Measurements from ENCODE around the gene LEPROT.
"Not testable (repeated sequence)": the region's sequence is repeated elsewhere in the genome, so short reads cannot be mapped to it uniquely, and the experiment has no call there.

Gene LEPROT

GRCh38 chr1:65459397-65459768 is 38.9 kb downstream of the LEPROT start:
- Histone ChIP-seq H3K4me1 (ENCODE audit: control insufficient read depth, insufficient read depth, low read length) (peaks cover 6% of the 10 kb centered on the region; the same call in 1 of the 2 replicates), H3K36me3 (ENCODE audit: control insufficient read depth, insufficient read depth, low read length) (no peaks in the 10 kb centered on the region), H3K9ac (ENCODE audit: low read length) (no peak overlapping the region), H3K27ac (ENCODE audit: low read depth, low read length) (no peak overlapping the region), H3K9me3 (ENCODE audit: control insufficient read depth, insufficient read depth, low read depth, low read length) (peaks cover 8% of the 10 kb centered on the region), H3K4me3 (ENCODE audit: low read depth, low read length) (no peak overlapping the region), H3K27me3 (ENCODE audit: control insufficient read depth, insufficient read depth, low read length) (no peaks in the 10 kb centered on the region)

GRCh38 chr1:65465837-65466236 is 45.4 kb downstream of the LEPROT start:
- H3K4me1 ChIP-seq (ENCODE audit: control insufficient read depth, insufficient read depth, low read length), result peaks cover 12% of the 10 kb centered on the region
- not testable (repeated sequence) for H3K27me3 ChIP-seq (ENCODE audit: control insufficient read depth, insufficient read depth, low read length); H3K27ac ChIP-seq (ENCODE audit: low read depth, low read length); H3K9ac ChIP-seq (ENCODE audit: low read length); H3K9me3 ChIP-seq (ENCODE audit: control insufficient read depth, insufficient read depth, low read depth, low read length); H3K36me3 ChIP-seq (ENCODE audit: control insufficient read depth, insufficient read depth, low read length); H3K4me3 ChIP-seq (ENCODE audit: low read depth, low read length)

- H3K36me3 ChIP-seq (ENCODE audit: control insufficient read depth, insufficient read depth, low read length), result no peaks in the 10 kb centered on the region
- no peak overlapping the region for H3K9ac ChIP-seq (ENCODE audit: low read length)
- H3K27me3 ChIP-seq (ENCODE audit: control insufficient read depth, insufficient read depth, low read length), result no peaks in the 10 kb centered on the region
- no peaks in the 10 kb centered on the region for H3K9me3 ChIP-seq (ENCODE audit: control insufficient read depth, insufficient read depth, low read depth, low read length)
- peaks cover 12% of the 10 kb centered on the region for H3K4me1 ChIP-seq (ENCODE audit: control insufficient read depth, insufficient read depth, low read length)
- no peak overlapping the region for H3K27ac ChIP-seq (ENCODE audit: low read depth, low read length)
- H3K4me3 ChIP-seq (ENCODE audit: low read depth, low read length), result peak overlapping the region; percentile 21; the same call in 1 of the 2 replicates
Measured at GRCh38 chr1:65467536-65467935, 47.1 kb downstream of the LEPROT start.

GRCh38 chr1:65469126-65469888 is 48.8 kb downstream of the LEPROT start:
- H3K27ac ChIP-seq (ENCODE audit: low read depth, low read length), result no peak overlapping the region
- H3K4me1 ChIP-seq (ENCODE audit: control insufficient read depth, insufficient read depth, low read length), result peaks cover 12% of the 10 kb centered on the region
- no peaks in the 10 kb centered on the region for H3K36me3 ChIP-seq (ENCODE audit: control insufficient read depth, insufficient read depth, low read length)
- no peaks in the 10 kb centered on the region for H3K27me3 ChIP-seq (ENCODE audit: control insufficient read depth, insufficient read depth, low read length)
- no peaks in the 10 kb centered on the region for H3K9me3 ChIP-seq (ENCODE audit: control insufficient read depth, insufficient read depth, low read depth, low read length)
- no peak overlapping the region for H3K9ac ChIP-seq (ENCODE audit: low read length)
- no peak overlapping the region for H3K4me3 ChIP-seq (ENCODE audit: low read depth, low read length)

GRCh38 chr1:65469889-65470340 is 49.4 kb downstream of the LEPROT start:
- Histone ChIP-seq H3K36me3 (ENCODE audit: control insufficient read depth, insufficient read depth, low read length) (no peaks in the 10 kb centered on the region), H3K4me3 (ENCODE audit: low read depth, low read length) (no peak overlapping the region), H3K9ac (ENCODE audit: low read length) (no peak overlapping the region), H3K9me3 (ENCODE audit: control insufficient read depth, insufficient read depth, low read depth, low read length) (no peaks in the 10 kb centered on the region), H3K4me1 (ENCODE audit: control insufficient read depth, insufficient read depth, low read length) (peaks cover 12% of the 10 kb centered on the region), H3K27me3 (ENCODE audit: control insufficient read depth, insufficient read depth, low read length) (no peaks in the 10 kb centered on the region), H3K27ac (ENCODE audit: low read depth, low read length) (no peak overlapping the region)

GRCh38 chr1:65470766-65471165 is 50.3 kb downstream of the LEPROT start:
- no peaks in the 10 kb centered on the region for H3K9me3 ChIP-seq (ENCODE audit: control insufficient read depth, insufficient read depth, low read depth, low read length)
- H3K36me3 ChIP-seq (ENCODE audit: control insufficient read depth, insufficient read depth, low read length), result no peaks in the 10 kb centered on the region
- H3K4me1 ChIP-seq (ENCODE audit: control insufficient read depth, insufficient read depth, low read length), result peaks cover 12% of the 10 kb centered on the region
- H3K27me3 ChIP-seq (ENCODE audit: control insufficient read depth, insufficient read depth, low read length), result no peaks in the 10 kb centered on the region
- H3K27ac ChIP-seq (ENCODE audit: low read depth, low read length), result no peak overlapping the region
- no peak overlapping the region for H3K4me3 ChIP-seq (ENCODE audit: low read depth, low read length)
- no peak overlapping the region for H3K9ac ChIP-seq (ENCODE audit: low read length)

GRCh38 chr1:65471213-65471833 is 50.9 kb downstream of the LEPROT start:
- H3K4me3 ChIP-seq (ENCODE audit: low read depth, low read length), result no peak overlapping the region
- no peaks in the 10 kb centered on the region for H3K27me3 ChIP-seq (ENCODE audit: control insufficient read depth, insufficient read depth, low read length)
- H3K4me1 ChIP-seq (ENCODE audit: control insufficient read depth, insufficient read depth, low read length), result peaks cover 12% of the 10 kb centered on the region
- H3K9ac ChIP-seq (ENCODE audit: low read length), result no peak overlapping the region
- no peaks in the 10 kb centered on the region for H3K9me3 ChIP-seq (ENCODE audit: control insufficient read depth, insufficient read depth, low read depth, low read length)
- no peaks in the 10 kb centered on the region for H3K36me3 ChIP-seq (ENCODE audit: control insufficient read depth, insufficient read depth, low read length)
- H3K27ac ChIP-seq (ENCODE audit: low read depth, low read length), result no peak overlapping the region

- no peaks in the 10 kb centered on the region for H3K36me3 ChIP-seq (ENCODE audit: control insufficient read depth, insufficient read depth, low read length)
- no peaks in the 10 kb centered on the region for H3K27me3 ChIP-seq (ENCODE audit: control insufficient read depth, insufficient read depth, low read length)
- no peak overlapping the region for H3K27ac ChIP-seq (ENCODE audit: low read depth, low read length)
- H3K4me1 ChIP-seq (ENCODE audit: control insufficient read depth, insufficient read depth, low read length), result peaks cover 11% of the 10 kb centered on the region
- no peaks in the 10 kb centered on the region for H3K9me3 ChIP-seq (ENCODE audit: control insufficient read depth, insufficient read depth, low read depth, low read length)
- H3K4me3 ChIP-seq (ENCODE audit: low read depth, low read length), result no peak overlapping the region
- H3K9ac ChIP-seq (ENCODE audit: low read length), result no peak overlapping the region
Measured at GRCh38 chr1:65471861-65472332, 51.4 kb downstream of the LEPROT start.

GRCh38 chr1:65476327-65476726 is 55.9 kb downstream of the LEPROT start:
- no peak overlapping the region for H3K4me3 ChIP-seq (ENCODE audit: low read depth, low read length)

GRCh38 chr1:65477414-65478378 is 57.2 kb downstream of the LEPROT start:
- no peaks in the 10 kb centered on the region for H3K9me3 ChIP-seq (ENCODE audit: control insufficient read depth, insufficient read depth, low read depth, low read length)
- no peaks in the 10 kb centered on the region for H3K36me3 ChIP-seq (ENCODE audit: control insufficient read depth, insufficient read depth, low read length)
- H3K27ac ChIP-seq (ENCODE audit: low read depth, low read length), result no peak overlapping the region
- H3K4me3 ChIP-seq (ENCODE audit: low read depth, low read length), result no peak overlapping the region
- H3K9ac ChIP-seq (ENCODE audit: low read length), result no peak overlapping the region
- H3K27me3 ChIP-seq (ENCODE audit: control insufficient read depth, insufficient read depth, low read length), result no peaks in the 10 kb centered on the region
- no peaks in the 10 kb centered on the region for H3K4me1 ChIP-seq (ENCODE audit: control insufficient read depth, insufficient read depth, low read length)

More at GRCh38 chr1:65476327-65476726, 55.9 kb downstream of the LEPROT start:
- H3K27ac ChIP-seq (ENCODE audit: low read depth, low read length), result no peak overlapping the region
- no peaks in the 10 kb centered on the region for H3K27me3 ChIP-seq (ENCODE audit: control insufficient read depth, insufficient read depth, low read length)
- no peaks in the 10 kb centered on the region for H3K36me3 ChIP-seq (ENCODE audit: control insufficient read depth, insufficient read depth, low read length)
- no peaks in the 10 kb centered on the region for H3K9me3 ChIP-seq (ENCODE audit: control insufficient read depth, insufficient read depth, low read depth, low read length)
- H3K4me1 ChIP-seq (ENCODE audit: control insufficient read depth, insufficient read depth, low read length), result no peaks in the 10 kb centered on the region
- no peak overlapping the region for H3K9ac ChIP-seq (ENCODE audit: low read length)

Data from HUES6 (cell line).